HG03439 (cell line): Measurements from ENCODE around the gene CUZD1.

Experiments
- ATAC-seq: cut with Tn5 transposase; IDR thresholded peaks from one replicate; pipeline ENCODE4 v1.9.1; 2021; ENCODE audit warnings: mild to moderate bottlenecking, moderate library complexity; ENCODE audit not compliant: unreplicated experiment

CUZD1 gene

GRCh38 chr10:122856902-122857301, 11.2 kb upstream of the CUZD1 start:
- ATAC-seq: no peak

GRCh38 chr10:122855745-122856144, 10.1 kb upstream of the CUZD1 start:
- ATAC-seq: no peak

- ATAC-seq: no peak
Measured at GRCh38 chr10:122854648-122855047, 9.0 kb upstream of the CUZD1 start.

- no peak for ATAC-seq
Measured at GRCh38 chr10:122853665-122854313, 8.1 kb upstream of the CUZD1 start.

- no peak for ATAC-seq
Measured at GRCh38 chr10:122852261-122852660, 6.6 kb upstream of the CUZD1 start.

- no peak for ATAC-seq
Measured at GRCh38 chr10:122850705-122851640, 5.3 kb upstream of the CUZD1 start.

GRCh38 chr10:122849900-122850605, 4.4 kb upstream of the CUZD1 start:
- ATAC-seq: no peak

- no peak for ATAC-seq
Measured at GRCh38 chr10:122849090-122849489, 3.4 kb upstream of the CUZD1 start.

GRCh38 chr10:122847782-122848604, 2.3 kb upstream of the CUZD1 start:
- ATAC-seq: no peak

- no peak for ATAC-seq
Measured at GRCh38 chr10:122844146-122844545, 1.5 kb downstream of the CUZD1 start.

GRCh38 chr10:122841569-122841968, 4.1 kb downstream of the CUZD1 start:
- ATAC-seq: no peak

GRCh38 chr10:122839505-122839904, 6.2 kb downstream of the CUZD1 start:
- no peak for ATAC-seq

- ATAC-seq: no peak
Measured at GRCh38 chr10:122838880-122839279, 6.8 kb downstream of the CUZD1 start.

GRCh38 chr10:122835908-122836307, 9.7 kb downstream of the CUZD1 start:
- ATAC-seq: no peak

- no peak for ATAC-seq
Measured at GRCh38 chr10:122830965-122831353, 14.7 kb downstream of the CUZD1 start.

- no peak for ATAC-seq
Measured at GRCh38 chr10:122830273-122830964, 15.2 kb downstream of the CUZD1 start.

- ATAC-seq: no peak
Measured at GRCh38 chr10:122829454-122829853, 16.2 kb downstream of the CUZD1 start.

GRCh38 chr10:122828716-122829255, 16.9 kb downstream of the CUZD1 start:
- no peak for ATAC-seq

- ATAC-seq: no peak
Measured at GRCh38 chr10:122827302-122827701, 18.4 kb downstream of the CUZD1 start.
